ENCODE results near the gene SOCS6. TPM values are rescaled to one million over a fixed set of nuclear protein-coding genes. Genes with fewer than 3 reads are reported as not detected.

SOCS6 gene
- total and polyA plus RNA-seq, 2 of the 13 experiments (the other 11 are each of a cell fraction or from before 2014, with no cell fraction given) = 18.6 to 38.3 TPM

GRCh38 chr18:70359071-70359470 is 70.2 kb downstream of the SOCS6 start (continued):
- no peak for TF ChIP-seq ZNF318 (CRISPR knock-in tag; IDR thresholded peaks at IDR 0.05)

- FAIRE-seq = no peak
- 96% methylated on average over 4 of the region's 4 CpGs for WGBS (ENCODE audit: low lambda C conversion rate)
- H3K27ac ChIP-seq (ENCODE audit: extremely low read length, insufficient read depth, low read length) = no peak overlapping the region
- H4K20me1 ChIP-seq (ENCODE audit: insufficient read depth, low read length) = no peaks in the 10 kb centered on the region
- no TSS peak for BruUV-seq (replicated peaks)
- POLR2A ChIA-PET = interaction anchor here (1.8 to 4.1 kb wide), 2 partner anchors 15 to 28 kb away, joined by 6 to 17 read pairs; no protein-coding TSS in a partner anchor
- H3K4me1 ChIP-seq (ENCODE audit: insufficient read depth, low read length) = peaks cover 58% of the 10 kb centered on the region
- no peak for DNase-seq (ENCODE audit: low spot score)
- no peaks in the 10 kb centered on the region for H3K36me3 ChIP-seq (replicated peaks in 1 of 2; ENCODE audit: control insufficient read depth in 1 of 2, insufficient read depth in 2 of 2, low read length in 2 of 2)
- H2AFZ ChIP-seq (ENCODE audit: low read length) = no peak overlapping the region
- CTCF ChIA-PET (ENCODE audit: low intra/inter-chr PET ratio, low total read pairs) = no interaction called here
- intact Hi-C loops (cut with micrococcal nuclease; ENCODE audit: unreplicated experiment) = no loop called here
- no peak overlapping the region for H3K9ac ChIP-seq (ENCODE audit: insufficient read depth, low read depth, low read length)
- no peaks in the 10 kb centered on the region for H3K9me3 ChIP-seq (ENCODE audit: low read length)
- in situ Hi-C loops (cut with HindIII; ENCODE audit: extremely low pct_ligation_motif_present, low pct_unique_long_range_greater_than_20kb) = no loop called here
- no peak for ATAC-seq
- H3K79me2 ChIP-seq (ENCODE audit: insufficient read depth, low read length) = no peaks in the 10 kb centered on the region
- H3K4me3 ChIP-seq (replicated peaks in 1 of 3; ENCODE audit: insufficient read depth in 1 of 3, low read depth in 2 of 3, low read length in 3 of 3) = no peak overlapping the region
- H3K4me2 ChIP-seq (ENCODE audit: low read depth, low read length) = no peak overlapping the region
- no peaks in the 10 kb centered on the region for H3K27me3 ChIP-seq (ENCODE audit: control insufficient read depth in 1 of 2, insufficient read depth in 2 of 2, low read length in 2 of 2)
- no peak for TF ChIP-seq SCMH1 (CRISPR knock-in tag; IDR thresholded peaks at IDR 0.05; ENCODE audit: borderline replicate concordance)
- no peak for TF ChIP-seq RERE (CRISPR knock-in tag; IDR thresholded peaks at IDR 0.05; ENCODE audit: low read depth)
- TF ChIP-seq NFYB (CRISPR knock-in tag; IDR thresholded peaks at IDR 0.05) = no peak
These were observed 73.4 kb downstream of the SOCS6 start for GRCh38 chr18:70362258-70362657.

Data from HepG2 (cell line).